Esophagus squamous epithelium (tissue), 4 donors: ENCODE measurements around the gene SH3BP2.
"Not testable (repeated sequence)": the region's sequence is repeated elsewhere in the genome, so short reads cannot be mapped to it uniquely, and the experiment has no call there.

Experiments used
- CTCF ChIP-seq, 6 experiments: fragments of 450-650 bp in 4 of 6; fragments of 200-600 bp in 2 of 6; sonication (generic) in 2 of 6; IDR thresholded peaks; one replicate each; pipeline ENCODE4 v1.5.1; 2016 to 2019; ENCODE audit warnings: antibody characterized with exemption in 6 of 6, mild to moderate bottlenecking in 4 of 6, moderate library complexity in 4 of 6
- POLR2A ChIP-seq, 4 donors: fragments of 450-650 bp; IDR thresholded peaks; one replicate each; pipeline ENCODE4 v1.6.1; 2017; ENCODE audit warnings: antibody characterized with exemption in 4 of 4, mild to moderate bottlenecking in 4 of 4, moderate library complexity in 3 of 4

GRCh38 chr4:2762486-2763370, 30.2 kb upstream of the SH3BP2 start:
- TF ChIP-seq CTCF, POLR2A (IDR thresholded peaks at IDR 0.05): not testable (repeated sequence)
